HG02981 (cell line): Measurements from ENCODE around the gene APPL2.
A peak's percentile ranks its signal among the peaks of the same experiment; 100 is the strongest.

Experiments used
- ATAC-seq: cut with Tn5 transposase; IDR thresholded peaks from one replicate; pipeline ENCODE4 v1.9.1; 2021; ENCODE audit warnings: mild to moderate bottlenecking, moderate library complexity; ENCODE audit not compliant: unreplicated experiment

APPL2 gene, protein sequence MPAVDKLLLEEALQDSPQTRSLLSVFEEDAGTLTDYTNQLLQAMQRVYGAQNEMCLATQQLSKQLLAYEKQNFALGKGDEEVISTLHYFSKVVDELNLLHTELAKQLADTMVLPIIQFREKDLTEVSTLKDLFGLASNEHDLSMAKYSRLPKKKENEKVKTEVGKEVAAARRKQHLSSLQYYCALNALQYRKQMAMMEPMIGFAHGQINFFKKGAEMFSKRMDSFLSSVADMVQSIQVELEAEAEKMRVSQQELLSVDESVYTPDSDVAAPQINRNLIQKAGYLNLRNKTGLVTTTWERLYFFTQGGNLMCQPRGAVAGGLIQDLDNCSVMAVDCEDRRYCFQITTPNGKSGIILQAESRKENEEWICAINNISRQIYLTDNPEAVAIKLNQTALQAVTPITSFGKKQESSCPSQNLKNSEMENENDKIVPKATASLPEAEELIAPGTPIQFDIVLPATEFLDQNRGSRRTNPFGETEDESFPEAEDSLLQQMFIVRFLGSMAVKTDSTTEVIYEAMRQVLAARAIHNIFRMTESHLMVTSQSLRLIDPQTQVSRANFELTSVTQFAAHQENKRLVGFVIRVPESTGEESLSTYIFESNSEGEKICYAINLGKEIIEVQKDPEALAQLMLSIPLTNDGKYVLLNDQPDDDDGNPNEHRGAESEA

DNA sequence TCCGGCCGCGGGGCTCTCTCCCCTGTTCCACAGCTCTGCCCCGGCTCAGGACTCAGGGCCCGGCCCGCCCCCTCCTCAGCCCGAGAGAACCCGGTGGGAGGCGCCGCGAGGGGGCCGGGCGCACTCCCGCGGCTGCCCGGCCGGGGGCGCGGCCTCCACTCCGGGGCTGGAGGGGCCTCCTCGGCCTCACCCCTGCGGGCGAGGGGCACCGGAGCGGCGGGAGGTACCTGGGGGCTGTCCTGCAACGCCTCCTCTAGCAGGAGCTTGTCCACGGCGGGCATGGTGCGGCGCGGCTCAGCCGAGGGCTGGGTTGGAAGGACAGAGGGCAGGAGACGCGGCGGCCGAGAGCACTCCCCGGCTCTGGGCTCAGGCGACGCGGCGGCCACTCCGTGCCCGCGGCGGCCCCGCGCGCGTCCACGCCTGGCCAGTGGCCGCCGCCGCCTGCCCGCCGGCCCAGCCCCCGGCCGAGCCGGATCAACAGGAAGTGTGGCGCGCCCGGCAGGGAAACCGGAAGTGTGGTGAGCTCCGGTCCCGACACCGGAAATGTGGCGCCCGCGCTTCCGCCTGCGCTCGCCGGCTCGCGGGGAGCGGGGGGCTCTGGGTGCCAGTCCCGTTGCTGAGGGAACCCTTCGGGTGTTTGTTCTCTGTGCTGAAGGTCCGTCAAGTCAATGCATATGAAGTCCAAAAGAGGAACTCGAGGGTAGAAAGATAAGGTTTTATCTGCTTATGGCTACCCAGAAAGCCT lies at the start of gene APPL2:
Gene APPL2, minus strand, starts transcription at position 443 of the 745 bp plus-strand sequence. Its CDS starts 162 bp downstream, at position 281.
- ATAC-seq: peak; percentile 86

DNA sequence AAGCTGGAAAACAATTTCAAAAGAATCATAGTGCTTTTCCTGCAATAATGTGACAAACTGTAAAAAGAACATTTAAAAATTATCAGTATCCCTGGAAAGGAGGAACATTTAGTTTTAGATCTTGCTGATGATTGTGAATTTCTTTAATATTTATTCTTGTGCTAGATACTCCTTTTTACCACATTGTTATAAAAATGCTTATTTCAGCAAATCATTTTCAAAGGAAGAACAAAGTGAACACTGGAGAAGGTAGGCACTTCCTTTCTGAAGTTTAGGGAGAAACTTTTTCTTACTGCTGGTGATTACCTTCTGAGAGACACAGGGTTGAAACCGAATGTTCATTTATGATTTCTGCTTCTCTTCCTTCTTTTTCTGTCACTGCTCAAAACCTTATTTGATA lies 49.4 kb upstream of the APPL2 start:
- ATAC-seq: no peak

DNA sequence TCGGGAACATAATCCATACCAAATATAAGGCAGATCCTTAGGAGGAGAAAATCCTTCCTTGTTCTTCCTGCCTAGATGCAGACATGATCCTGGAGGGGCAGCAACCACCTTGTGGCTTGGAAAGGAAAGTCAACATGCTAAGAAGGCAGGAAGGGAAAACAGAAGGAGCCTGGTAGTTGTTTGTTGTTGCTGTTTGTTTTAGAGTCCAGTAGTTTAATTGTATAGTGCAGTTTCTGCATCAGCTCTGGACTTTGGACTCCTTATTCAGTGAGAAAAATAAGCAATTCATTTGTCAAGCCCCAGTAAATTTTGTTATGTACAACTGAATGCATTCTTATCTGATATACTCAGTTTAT lies 45.7 kb upstream of the APPL2 start:
- ATAC-seq: no peak

GRCh38 chr12:105280966-105281693 lies 45.2 kb upstream of the APPL2 start:
- no peak for ATAC-seq

DNA sequence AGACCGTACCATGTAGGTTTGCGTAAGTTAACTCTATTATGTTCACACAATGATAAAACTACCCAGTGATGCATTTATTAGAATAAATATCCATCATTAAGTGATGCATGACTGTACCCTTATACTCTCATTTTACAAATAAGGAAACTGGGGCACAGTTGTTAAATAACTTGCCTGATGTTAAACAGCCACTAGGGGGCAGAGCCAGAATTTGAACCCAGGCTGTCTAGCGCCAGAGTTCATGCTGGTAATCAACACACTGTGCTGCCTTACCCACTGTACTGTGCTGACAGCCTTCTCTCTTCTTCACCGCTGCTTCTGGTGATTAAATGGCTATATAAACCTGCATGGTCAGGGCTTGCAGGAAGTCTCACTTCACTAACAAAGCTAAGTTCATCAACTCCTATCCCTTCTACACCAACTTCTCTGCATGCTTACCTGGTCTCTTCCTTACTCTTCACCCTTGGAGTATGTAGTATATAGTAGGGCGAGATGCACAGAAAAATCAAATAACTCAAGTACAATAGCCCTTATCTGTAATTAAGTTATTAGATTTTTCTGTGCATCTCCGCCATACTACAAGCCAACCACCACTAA lies 43.6 kb upstream of the APPL2 start:
- ATAC-seq: no peak

GRCh38 chr12:105278043-105278697 lies 42.2 kb upstream of the APPL2 start:
- no peak for ATAC-seq

GRCh38 chr12:105275997-105276733 lies 40.2 kb upstream of the APPL2 start:
- no peak for ATAC-seq

DNA sequence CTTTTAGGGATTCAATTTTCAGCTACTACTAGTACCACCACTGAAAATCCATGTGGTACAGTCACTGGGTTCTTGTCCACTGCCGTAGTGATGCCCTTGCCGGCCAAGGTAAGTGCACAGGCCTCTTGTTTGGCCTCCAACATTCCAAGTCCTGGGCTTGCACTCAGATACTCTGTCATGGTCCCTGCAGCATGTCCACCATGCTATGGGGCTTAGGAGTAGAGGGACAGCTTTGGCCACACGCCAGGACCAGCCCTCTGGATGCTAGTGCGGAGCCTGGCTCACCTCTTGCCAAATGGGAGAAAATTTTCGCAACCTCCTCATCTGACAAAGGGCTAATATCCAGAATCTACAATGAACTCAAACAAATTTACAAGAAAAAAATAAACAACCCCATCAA lies 38.6 kb upstream of the APPL2 start:
- no peak for ATAC-seq

DNA sequence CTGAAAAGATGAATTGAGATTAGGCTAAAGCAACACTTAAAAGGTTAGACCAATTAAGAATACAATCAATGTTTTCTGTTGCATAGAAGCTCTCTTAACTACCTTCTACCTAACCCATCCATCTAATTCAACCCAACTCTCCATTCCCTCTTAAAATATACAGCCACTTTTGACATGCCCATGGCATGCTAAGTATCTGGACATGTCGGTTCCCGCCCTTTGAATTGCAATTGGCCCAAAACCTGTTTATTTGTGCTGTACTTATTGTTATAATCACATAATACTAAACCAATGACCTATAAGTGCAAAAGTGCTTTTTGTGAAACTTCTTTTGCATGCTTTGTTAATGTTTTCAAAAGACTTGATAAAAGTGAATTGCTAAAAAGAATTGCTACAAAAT lies 37.6 kb upstream of the APPL2 start:
- no peak for ATAC-seq

DNA sequence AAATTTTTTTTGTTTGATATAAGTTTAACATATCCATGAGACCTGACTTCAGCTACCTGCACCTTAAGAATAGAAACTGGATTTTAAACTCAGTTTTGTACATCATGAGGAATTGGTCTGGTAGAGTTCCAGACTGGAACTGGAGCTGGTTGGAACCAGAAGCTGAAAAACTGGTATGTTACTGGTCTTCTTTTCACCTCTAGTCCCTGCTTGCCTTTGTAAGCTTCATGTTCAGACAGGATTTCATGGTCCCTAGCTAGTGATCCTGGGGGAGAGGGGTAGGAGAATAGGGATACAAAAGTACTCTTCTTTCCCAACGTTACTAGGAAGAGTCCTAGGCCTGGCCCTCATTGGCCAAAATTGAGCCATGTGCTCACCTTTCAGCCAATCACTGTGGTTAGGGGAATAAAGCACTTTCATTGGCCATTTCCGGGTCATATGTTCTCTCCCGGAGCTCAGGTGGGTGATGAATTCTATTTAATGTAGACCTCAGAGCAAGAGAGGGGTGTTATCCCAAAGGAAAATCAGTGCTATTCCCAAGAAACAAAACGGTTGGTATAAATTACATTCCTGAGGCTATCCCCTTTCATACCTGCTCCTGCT lies 36.9 kb upstream of the APPL2 start:
- no peak for ATAC-seq

GRCh38 chr12:105272152-105272551 lies 36.2 kb upstream of the APPL2 start:
- ATAC-seq: no peak

- ATAC-seq: no peak
These were observed 35.4 kb upstream of the APPL2 start for GRCh38 chr12:105271364-105271763.

- ATAC-seq: no peak
These were observed 34.8 kb upstream of the APPL2 start for GRCh38 chr12:105270671-105271255.

DNA sequence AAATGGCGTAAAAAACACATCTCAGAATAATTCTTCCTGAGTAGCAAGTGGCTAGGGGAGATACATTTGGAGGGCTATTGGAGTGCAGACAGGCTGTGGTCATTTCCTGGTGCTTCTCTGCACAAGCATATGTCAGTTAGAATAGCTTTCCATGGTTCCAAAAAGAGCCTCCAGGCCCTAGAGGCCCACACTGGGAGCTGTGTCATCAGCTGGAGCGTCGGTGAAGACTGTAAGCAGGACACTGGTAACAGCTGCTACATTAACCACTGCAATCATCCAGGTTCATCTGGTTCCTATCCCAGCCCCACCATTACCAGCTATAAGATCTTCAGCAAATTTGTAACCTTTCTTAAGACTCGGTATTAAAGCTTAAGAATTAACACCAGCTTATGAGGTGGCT lies 31.7 kb upstream of the APPL2 start:
- no peak for ATAC-seq

DNA sequence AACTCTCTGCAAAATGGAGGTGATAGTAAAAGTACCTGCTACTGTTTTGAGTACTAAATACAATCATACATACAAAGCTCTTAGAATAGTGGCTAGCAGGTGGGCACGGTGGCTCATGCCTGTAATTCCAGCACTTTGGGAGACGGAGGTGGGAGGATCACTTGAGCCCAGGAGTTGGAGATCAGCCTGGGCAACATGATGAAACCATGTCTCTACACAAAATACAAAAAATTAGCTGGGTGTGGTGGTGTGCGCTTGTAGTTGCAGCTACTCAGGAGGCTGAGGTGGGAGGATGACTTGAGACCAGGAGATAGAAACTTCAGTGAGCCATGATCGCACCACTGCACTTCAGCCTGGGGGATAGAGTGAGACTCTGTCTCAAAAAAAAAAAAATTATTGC lies 28.8 kb upstream of the APPL2 start:
- ATAC-seq: no peak

GRCh38 chr12:105262461-105263184 lies 26.6 kb upstream of the APPL2 start:
- ATAC-seq: no peak

DNA sequence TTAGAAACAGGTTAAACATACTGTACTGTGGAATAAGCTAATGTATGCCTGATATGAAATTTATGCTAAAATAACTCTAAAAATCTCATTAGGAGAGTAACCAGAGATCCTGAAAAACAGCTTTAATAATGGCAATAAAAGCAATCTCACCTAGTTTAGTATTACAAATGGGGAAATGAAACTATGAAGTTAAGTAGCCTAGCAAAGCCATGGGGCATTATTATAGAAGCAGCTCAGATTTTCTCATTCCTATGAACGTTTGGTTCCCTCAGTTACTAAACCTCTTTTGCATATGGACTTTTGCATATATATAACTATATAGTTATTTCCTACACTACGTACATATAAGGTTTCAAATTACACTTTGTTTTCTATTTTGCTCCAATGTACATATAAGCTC lies 25.0 kb upstream of the APPL2 start:
- no peak for ATAC-seq

DNA sequence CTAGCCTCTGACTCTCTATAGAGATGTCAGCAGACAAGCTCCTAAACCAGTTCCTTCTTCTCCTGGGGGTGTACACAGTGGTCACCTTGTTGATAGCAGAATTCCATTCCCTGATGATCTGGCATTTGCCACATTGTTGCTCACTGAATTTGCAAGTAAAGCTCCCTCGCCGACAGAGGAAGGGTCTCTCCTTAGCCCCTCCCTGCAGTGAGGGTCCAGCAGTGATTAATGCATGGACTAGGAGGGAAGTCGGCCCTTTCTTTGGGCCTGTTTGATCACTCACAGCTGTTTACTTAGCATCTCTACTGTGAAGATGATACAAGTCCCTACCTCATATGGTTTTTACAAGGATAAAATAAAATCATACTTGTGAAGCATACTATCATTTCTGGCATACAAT lies 23.3 kb upstream of the APPL2 start:
- ATAC-seq: no peak
